Keratinocyte (primary cell): ENCODE measurements around the gene ACAP3.

Experiments
- CTCF ChIP-seq, 3 experiments: IDR thresholded peaks in 1 of 3; conservative IDR thresholded peaks in 1 of 3; optimal IDR thresholded peaks in 1 of 3; 2 replicates in 2 of 3; 3 replicates in 1 of 3; pipeline versions ENCODE3 to v1.5.1; 2011; ENCODE audit warnings: low read length in 3 of 3, mild to moderate bottlenecking in 3 of 3, moderate library complexity in 2 of 3, control low read depth in 1 of 3, inconsistent platforms in 1 of 3; ENCODE audit not compliant: insufficient read depth in 2 of 3; ENCODE audit errors: extremely low read depth in 1 of 3
- EZH2 ChIP-seq: IDR thresholded peaks from one replicate; pipeline ENCODE4 v1.6.1; 2012; ENCODE audit warnings: inconsistent platforms, mild to moderate bottlenecking, low read length, moderate library complexity

GRCh38 chr1:1287288-1288110, 20.2 kb downstream of the ACAP3 start:
- TF ChIP-seq CTCF (optimal IDR thresholded peaks at IDR 0.05 in 1 of 3, IDR thresholded peaks at IDR 0.05 in 1 of 3, conservative IDR thresholded peaks at IDR 0.05 in 1 of 3; ENCODE audit: extremely low read depth in 1 of 3, insufficient read depth in 2 of 3, low read length in 3 of 3) (no peak), EZH2 (no peak)
